GM12872 (cell line): ENCODE measurements around the gene OOEP.

Experiments
- CTCF ChIP-seq: IDR thresholded peaks from 3 replicates; pipeline ENCODE4 v1.5.1; 2011; ENCODE audit warnings: low read depth, mild to moderate bottlenecking, low read length, moderate library complexity; ENCODE audit not compliant: insufficient read depth

Gene OOEP

DNA sequence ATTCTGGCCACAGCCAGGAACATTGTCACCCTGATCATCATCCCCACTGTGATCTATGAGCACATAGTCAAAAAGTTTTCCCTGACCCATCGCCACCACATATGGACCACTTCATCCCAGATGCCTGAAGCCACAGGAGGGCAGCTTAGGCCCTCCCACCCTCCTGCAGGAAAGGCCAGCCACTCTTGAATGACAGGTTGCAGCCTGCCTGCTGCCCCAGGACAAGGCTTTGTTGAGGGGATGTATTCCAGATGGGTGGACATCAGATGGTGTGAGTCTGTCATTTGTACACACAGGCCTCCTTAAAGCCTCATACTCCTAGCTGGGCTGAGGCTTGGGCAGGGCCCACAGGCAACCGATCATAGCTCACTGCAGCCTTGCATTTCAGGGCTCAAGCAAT is 46.4 kb downstream of the OOEP start:
- no peak for TF ChIP-seq CTCF
